Stomach (tissue), 4 donors: ENCODE measurements around the gene VPS13D.

Experiments
- CTCF ChIP-seq, 7 experiments: fragments of 450-650 bp in 4 of 7; fragments of 200-600 bp in 3 of 7; sonication (generic) in 3 of 7; IDR thresholded peaks; one replicate each; pipeline ENCODE4 v1.5.1; 2016 to 2019; ENCODE audit warnings: antibody characterized with exemption in 7 of 7, control low read depth in 2 of 7, mild to moderate bottlenecking in 1 of 7
- POLR2A ChIP-seq, 4 donors: fragments of 450-650 bp; IDR thresholded peaks; one replicate each; pipeline ENCODE4 v1.6.1; 2016; ENCODE audit warnings: antibody characterized with exemption in 4 of 4, control low read depth in 2 of 4, mild to moderate bottlenecking in 1 of 4, moderate library complexity in 1 of 4

- TF ChIP-seq CTCF (IDR thresholded peaks at IDR 0.05) = no peak
- TF ChIP-seq POLR2A (IDR thresholded peaks at IDR 0.05) = no peak
Measured at GRCh38 chr1:12271033-12271432, 41.2 kb downstream of the VPS13D start.
